Ishikawa (cell line): ENCODE results near the gene PRR33.

ENCODE experiments used
- CEBPB ChIP-seq: IDR thresholded peaks from 2 replicates; pipeline ENCODE4 v1.6.1; 2012
- CREB1 ChIP-seq: IDR thresholded peaks from 2 replicates; pipeline ENCODE4 v1.6.1; 2012; ENCODE audit warnings: low read depth
- EGR1 ChIP-seq: IDR thresholded peaks from 2 replicates; pipeline ENCODE4 v1.6.1; 2012
- FOXM1 ChIP-seq: IDR thresholded peaks from 2 replicates; pipeline ENCODE4 v1.6.1; 2012; ENCODE audit warnings: low read depth, borderline replicate concordance
- REST ChIP-seq: IDR thresholded peaks from 2 replicates; pipeline ENCODE4 v1.6.1; 2012; ENCODE audit warnings: low read depth, mild to moderate bottlenecking
- TCF12 ChIP-seq: IDR thresholded peaks from 2 replicates; pipeline ENCODE4 v1.6.1; 2012; ENCODE audit warnings: low read depth
- ZBTB7A ChIP-seq: IDR thresholded peaks from 2 replicates; pipeline ENCODE4 v1.6.1; 2012; ENCODE audit warnings: low read depth
- TF ChIP-seq, protein P1 (sequence below): IDR thresholded peaks from 2 replicates; pipeline ENCODE4 v1.6.1; 2012
- TF ChIP-seq, protein P2 (sequence below): IDR thresholded peaks from 2 replicates; pipeline ENCODE4 v1.6.1; 2012

DNA sequence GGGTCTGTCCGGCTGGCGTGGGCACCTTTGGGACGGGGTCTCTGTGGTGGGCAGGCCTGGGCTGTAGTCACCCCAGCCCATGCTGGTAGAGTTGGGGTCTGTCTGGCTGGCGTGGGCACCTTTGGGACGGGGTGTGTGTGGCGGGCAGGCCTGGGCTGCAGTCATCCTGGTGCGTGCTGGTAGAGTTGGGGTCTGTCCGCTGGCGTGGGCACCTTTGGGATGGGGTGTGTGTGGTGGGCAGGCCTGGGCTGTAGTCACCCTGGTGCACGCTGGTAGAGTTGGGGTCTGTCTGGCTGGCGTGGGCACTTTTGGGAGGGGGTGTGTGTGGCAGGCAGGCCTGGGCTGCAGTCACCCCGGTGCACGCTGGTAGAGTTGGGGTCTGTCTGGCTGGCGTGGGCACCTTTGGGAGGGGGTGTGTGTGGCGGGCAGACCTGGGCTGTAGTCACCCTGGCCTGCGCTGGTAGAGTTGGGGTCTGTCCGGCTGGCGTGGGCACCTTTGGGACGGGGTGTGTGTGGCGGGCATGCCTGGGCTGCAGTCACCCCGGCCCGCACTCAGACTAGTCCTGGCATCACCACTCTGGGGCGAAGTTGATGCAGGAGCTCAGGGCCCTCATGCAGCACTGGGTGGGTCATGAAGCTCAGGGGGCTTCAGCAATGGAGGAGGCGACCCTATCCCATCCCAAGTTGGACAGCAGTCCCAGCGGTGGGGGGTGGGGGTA lies 19.3 kb downstream of the PRR33 start:
- TF ChIP-seq, protein P1, sequence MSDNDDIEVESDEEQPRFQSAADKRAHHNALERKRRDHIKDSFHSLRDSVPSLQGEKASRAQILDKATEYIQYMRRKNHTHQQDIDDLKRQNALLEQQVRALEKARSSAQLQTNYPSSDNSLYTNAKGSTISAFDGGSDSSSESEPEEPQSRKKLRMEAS, result no peak
- no peak for TF ChIP-seq CEBPB
- TF ChIP-seq FOXM1, result no peak
- no peak for TF ChIP-seq REST
- TF ChIP-seq EGR1, result no peak
- TF ChIP-seq, protein P2, sequence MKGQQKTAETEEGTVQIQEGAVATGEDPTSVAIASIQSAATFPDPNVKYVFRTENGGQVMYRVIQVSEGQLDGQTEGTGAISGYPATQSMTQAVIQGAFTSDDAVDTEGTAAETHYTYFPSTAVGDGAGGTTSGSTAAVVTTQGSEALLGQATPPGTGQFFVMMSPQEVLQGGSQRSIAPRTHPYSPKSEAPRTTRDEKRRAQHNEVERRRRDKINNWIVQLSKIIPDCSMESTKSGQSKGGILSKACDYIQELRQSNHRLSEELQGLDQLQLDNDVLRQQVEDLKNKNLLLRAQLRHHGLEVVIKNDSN, result no peak
- TF ChIP-seq TCF12, result no peak
- no peak for TF ChIP-seq CREB1
- TF ChIP-seq ZBTB7A, result no peak; the same call in 1 of the 2 replicates
